HG03097 (cell line): ENCODE data around the gene HEMGN.
"Not testable (repeated sequence)": the region's sequence is repeated elsewhere in the genome, so short reads cannot be mapped to it uniquely, and the experiment has no call there.

ENCODE experiments used
- ATAC-seq: cut with Tn5 transposase; IDR thresholded peaks from one replicate; pipeline ENCODE4 v1.9.1; 2021; ENCODE audit not compliant: unreplicated experiment, low FRiP score

The HEMGN gene

GRCh38 chr9:97964901-97965300 is 26.9 kb upstream of the HEMGN start:
- ATAC-seq = no peak

GRCh38 chr9:97963232-97963631 is 25.3 kb upstream of the HEMGN start:
- no peak for ATAC-seq

- no peak for ATAC-seq
These were observed 24.6 kb upstream of the HEMGN start for GRCh38 chr9:97962575-97962974.

DNA sequence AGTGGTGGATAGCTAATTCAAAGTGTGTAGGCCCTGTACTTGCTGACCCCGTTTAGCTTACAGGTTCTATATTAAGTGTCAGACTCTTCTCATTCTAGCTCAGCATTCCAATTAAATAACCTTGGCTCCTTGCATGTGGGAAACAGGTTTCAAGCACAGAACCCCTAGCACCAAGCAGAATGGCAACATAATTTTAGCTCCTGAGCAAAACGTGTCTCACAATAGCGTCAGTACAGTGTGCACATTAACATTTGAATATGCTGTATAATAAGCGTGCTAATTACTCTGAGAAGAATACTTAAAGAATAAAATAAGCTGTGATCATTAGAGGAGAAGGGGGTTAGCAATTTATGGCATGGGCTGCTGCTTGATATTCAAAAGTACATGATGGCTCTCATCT is 24.2 kb upstream of the HEMGN start:
- ATAC-seq = no peak

DNA sequence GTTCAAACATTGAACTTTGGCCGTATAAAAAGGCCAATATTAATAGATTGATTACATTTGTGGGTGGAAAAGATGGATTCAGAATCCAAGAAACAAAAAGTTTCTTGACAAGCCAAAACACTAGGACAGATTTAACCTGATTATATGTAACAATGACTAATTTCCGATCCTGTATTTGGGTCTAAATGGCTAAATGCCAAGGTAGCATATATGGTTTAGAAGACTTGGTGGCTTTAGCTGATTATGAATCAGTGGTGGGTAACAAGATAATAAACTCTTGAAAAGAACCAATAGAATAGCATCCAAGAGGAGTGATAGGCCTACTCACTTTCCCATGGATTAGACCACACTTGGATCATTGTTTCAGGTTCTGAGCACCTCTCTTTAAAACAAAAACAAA is 23.4 kb upstream of the HEMGN start:
- no peak for ATAC-seq

DNA sequence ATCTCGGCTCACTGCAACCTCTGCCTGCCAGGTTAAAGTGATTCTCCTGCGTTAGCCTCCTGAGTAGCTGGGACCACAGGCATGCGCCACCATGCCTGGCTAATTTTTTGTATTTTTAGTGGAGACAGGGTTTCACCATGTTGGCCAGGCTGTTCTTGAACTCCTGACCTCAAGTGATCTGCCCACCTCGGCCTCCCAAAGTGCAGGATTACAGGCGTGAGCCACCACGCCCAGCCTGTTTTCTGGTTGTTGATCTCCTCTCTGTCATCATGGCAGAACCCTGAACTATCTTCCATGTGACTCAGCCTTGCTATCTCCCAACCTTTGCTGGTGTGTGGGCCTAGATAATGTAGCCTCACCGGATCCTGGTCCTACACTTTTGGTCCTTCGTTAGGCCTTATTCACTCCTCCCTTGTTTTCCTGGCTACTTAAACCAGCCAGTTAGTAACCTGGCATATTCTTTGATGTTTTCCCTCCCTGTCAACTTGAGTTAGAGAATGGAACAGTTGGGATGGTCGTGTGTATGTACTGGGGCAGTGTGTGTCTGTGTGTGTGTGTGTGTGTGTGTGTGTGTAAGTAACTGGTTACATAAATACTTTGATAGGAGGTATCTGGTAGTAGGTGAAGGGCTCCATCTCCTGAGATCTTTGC is 22.8 kb upstream of the HEMGN start:
- ATAC-seq = not testable (repeated sequence)

DNA sequence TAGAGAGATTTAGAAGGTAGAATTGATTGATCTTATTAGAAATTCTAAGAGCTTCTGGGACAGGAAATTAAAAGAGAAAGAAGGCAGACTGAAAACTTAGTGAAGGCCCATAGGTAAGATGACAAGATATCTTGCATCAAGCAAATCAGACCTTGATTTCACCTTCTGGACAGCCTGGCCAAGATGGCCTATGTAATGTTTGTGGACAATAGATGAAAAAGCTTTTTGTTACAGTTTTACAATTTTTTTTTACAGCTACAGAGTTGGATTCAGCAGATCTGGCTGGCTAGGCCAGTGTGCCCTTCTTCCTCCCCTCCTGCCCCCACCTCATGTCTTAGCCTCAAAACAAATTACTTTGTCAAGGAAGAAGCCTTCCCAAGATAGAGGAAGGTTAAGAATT is 21.6 kb upstream of the HEMGN start:
- no peak for ATAC-seq

DNA sequence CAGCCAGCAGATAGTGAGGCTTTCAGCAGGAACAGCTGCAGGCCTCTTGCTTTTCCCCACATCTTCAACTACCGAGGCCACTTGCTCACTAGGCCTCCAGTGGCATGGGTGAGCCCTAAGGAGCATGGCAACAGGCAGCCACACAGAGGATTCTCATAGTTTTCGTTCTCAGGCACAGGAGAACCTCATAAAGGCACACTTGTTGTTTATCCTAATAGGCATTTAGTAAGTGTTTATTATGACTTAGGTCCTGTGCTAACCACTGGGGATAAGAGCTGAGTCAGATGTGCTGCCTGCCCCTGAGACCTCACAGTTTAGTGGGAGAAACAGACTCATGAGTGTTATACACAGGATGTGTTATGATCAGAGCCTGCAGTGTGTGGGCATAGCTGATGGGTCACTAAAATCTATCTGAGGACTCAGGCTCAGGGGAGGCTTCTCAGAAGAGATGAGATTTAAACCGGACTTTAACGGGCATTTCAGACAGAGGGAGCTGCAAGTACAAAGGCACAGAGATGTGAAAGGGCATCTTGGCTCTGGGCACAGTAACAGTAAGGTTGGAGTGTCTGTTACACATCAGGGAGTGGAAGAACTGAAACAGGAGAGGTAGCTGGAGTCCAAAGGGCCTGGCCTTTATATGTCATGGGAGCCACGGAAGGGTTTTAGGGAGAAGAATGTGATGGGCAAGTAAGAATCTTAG is 21.0 kb upstream of the HEMGN start:
- no peak for ATAC-seq

DNA sequence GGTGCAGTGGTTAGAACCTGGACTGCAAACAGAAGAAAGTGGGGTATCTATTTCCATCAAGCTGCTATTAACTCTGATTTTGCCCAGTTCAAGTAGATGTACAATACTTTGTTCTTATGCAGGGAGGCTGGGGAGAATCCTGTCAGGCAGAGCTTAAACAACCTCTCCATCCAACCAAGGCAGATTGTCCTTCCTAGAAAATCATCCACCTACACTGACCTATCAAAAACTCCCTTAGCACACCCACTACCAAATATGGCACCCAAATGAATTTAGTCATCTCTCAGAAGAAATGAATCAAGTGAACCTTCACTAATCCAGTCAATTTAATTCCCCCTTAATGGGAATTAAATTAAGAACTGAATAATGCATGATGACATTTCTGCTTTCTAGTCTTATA is 18.4 kb upstream of the HEMGN start:
- no peak for ATAC-seq

- no peak for ATAC-seq
These were observed 16.6 kb upstream of the HEMGN start for GRCh38 chr9:97954550-97954989.

- ATAC-seq = not testable (repeated sequence)
These were observed 12.9 kb upstream of the HEMGN start for GRCh38 chr9:97950873-97951272.

GRCh38 chr9:97947094-97947493 is 9.1 kb upstream of the HEMGN start:
- ATAC-seq = not testable (repeated sequence)

DNA sequence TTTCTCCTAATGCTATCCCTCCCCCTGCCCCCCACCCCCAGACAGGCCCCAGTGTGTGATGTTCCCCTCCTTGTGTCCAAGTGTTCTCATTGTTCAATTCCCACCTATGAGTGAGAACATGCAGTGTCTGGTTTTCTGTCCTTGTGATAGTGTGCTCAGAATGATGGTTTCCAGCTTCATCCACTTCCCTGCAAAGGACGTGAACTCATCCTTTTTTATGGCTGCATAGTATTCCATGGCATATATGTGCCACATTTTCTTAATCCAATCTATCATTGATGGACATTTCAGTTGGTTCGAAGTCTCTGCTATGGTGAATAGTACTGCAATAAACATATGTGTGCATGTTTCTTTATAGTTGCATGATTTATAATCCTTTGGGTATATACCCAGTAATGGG is 7.5 kb upstream of the HEMGN start:
- ATAC-seq = not testable (repeated sequence)

GRCh38 chr9:97944612-97945011 is 6.6 kb upstream of the HEMGN start:
- ATAC-seq = no peak

DNA sequence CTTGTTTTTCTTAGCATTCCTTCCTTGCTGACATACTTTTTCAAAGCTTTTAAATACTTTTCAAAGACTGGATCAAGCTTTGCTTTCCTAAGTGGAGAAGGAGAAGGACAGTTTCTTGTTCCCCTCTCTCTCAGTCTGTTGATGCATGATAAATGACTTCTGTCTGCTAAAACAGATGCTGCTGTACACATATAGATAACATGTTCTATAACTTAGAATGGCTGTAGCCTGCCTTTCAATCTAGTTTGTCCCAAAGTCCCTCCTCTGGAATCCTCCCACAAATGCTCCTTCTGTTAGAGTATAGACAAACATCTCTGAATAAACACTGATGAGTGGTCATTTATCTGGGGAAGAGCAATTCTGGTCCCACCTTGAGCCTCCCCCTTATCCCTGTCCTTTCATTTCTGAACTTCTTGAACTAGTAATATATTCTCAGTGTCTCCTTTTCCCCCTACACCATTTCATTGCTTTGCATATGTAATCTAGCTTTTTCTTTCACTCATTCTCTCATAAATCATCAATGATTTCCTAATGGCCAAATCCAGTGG is 5.4 kb upstream of the HEMGN start:
- ATAC-seq = no peak

DNA sequence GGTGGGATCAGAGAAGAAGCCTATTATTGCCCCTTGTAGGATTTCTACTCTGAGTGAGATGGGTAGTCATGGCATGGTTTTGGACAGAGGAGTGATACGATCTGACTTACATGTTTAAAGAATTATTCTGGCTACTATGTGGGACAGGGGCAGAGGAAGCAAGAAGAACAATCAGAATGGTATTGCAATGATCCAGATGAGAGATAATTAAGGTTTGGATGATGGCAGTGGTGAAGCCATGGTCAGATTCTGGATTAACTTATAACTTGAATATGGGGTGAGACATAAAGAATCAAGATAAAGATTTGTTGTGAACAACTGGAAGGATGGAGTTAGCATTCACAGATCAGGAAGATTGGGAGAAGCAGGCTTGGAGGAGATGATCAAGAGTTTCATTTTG is 3.4 kb upstream of the HEMGN start:
- ATAC-seq = no peak

DNA sequence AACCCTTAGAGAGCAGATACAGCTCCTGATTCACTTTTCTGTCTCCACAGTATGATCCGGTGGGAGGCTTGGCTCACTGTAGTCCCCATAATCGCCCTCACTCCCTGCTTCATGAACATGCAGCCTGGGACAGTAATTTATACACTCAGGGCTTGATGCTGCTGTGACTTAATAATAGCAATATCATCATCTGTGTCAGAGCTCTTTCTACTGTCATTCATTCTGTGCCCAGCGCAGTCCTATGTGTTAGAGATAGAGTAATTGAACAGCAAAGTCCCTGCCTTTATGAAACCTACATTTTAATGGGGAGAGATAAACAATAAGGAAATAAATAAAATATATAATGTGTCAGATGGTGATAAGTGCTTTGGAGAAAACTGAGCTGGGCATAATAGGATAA is 2.8 kb upstream of the HEMGN start:
- ATAC-seq = no peak

DNA sequence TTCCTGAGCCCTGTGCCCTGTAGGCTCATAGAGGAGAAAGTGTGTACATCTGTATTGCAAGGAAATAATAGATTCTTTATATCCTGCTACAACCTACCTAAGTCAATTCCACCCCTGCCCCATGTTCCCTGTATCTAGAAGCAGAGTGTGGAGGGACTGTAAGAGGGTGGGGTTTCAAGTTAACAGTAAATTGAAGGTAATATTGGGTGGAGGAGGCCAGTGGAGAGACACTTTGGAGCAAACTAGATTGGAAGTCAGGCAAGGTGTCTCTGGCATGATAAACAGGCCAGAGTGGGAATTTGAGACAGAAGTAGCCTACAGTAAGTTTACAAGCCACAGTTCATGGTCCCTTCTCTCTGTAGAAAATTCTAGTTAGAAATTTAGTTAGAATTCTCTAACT is 2.3 kb upstream of the HEMGN start:
- no peak for ATAC-seq

- no peak for ATAC-seq
These were observed 974 bp downstream of the HEMGN start for GRCh38 chr9:97936998-97937397.

- no peak for ATAC-seq
These were observed 2.7 kb downstream of the HEMGN start for GRCh38 chr9:97935276-97935675.

DNA sequence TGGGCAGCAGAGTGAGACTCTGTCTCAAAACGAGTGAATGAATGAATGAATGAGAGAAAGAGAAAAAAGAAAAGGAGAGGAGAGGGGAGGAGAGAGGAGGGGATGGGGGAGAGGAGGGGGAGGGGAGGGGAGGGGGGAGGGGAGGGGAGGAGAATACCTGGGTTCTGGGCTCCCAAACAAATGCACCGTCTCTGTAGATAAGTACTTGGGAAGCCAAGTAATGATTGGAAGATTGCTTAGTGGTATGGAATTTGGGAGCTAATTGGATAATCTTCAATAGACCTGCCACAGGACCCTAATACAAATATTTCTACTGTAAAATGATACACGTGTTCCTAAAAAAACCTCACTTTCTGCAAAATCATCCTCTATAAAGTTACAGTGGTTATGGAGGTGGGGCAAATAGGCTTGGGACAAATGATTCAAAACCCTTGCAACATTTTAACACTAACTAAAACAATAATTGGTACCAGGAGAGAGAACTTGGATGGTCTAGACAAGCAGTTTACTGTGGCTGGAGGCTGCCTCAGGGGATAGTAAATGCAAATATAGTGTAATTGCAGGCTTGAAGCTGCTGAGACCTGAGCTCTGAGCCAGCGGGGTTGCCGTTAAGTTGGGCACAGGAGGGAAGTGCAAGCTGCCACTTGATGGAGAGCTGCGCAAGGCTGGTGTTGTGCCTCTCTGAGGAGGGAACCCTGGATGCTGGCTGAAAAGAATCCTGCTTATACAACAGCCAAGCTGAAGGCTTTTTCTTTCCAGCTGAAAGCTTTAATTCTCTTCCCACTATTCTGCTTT is 3.5 kb downstream of the HEMGN start:
- ATAC-seq = no peak
